ENCODE data around the gene FSIP1.

DNA sequence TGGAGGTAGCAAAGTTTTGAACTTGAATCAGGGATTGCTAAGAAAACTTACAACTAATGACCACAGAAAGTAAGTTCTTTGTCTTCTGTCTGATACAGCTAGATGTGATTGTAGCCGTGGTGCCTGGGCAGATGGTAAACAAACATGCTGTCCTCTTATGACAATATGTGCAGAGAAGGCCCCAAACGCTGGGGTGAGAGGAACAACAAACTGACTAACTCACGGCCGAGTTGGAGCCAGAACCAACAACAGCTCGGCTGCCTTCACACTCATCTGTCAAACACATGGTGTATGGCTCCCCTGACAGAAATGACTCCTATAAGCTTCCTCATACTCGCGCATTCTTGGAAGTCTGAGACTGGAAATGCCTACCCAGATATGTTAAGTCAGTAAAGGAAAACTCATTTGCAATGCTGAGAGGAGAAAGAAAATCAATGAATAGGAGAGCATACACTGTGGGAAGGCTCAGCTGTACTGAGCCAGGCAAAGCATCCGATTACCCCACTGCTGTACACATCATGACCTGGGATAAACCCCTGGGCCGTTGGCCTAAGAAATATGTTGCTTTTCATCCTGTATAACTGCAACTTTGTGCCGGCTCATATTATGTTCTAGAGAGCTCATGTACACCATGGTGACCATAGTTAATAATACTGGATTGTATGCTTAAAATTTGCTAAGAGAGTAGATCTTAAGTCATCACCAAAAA lies 196.1 kb downstream of the FSIP1 start:
- TF ChIP-seq, protein P1, sequence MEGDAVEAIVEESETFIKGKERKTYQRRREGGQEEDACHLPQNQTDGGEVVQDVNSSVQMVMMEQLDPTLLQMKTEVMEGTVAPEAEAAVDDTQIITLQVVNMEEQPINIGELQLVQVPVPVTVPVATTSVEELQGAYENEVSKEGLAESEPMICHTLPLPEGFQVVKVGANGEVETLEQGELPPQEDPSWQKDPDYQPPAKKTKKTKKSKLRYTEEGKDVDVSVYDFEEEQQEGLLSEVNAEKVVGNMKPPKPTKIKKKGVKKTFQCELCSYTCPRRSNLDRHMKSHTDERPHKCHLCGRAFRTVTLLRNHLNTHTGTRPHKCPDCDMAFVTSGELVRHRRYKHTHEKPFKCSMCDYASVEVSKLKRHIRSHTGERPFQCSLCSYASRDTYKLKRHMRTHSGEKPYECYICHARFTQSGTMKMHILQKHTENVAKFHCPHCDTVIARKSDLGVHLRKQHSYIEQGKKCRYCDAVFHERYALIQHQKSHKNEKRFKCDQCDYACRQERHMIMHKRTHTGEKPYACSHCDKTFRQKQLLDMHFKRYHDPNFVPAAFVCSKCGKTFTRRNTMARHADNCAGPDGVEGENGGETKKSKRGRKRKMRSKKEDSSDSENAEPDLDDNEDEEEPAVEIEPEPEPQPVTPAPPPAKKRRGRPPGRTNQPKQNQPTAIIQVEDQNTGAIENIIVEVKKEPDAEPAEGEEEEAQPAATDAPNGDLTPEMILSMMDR (IDR thresholded peaks at IDR 0.05) = no peak
- TF ChIP-seq POLR2A (IDR thresholded peaks at IDR 0.05) = no peak
